Upper lobe of right lung (tissue), 1 donor: ENCODE data around the gene GPAT2. TPM values are rescaled to one million over a fixed set of nuclear protein-coding genes. Genes with fewer than 3 reads are reported as not detected.
"Not testable (repeated sequence)": the region's sequence is repeated elsewhere in the genome, so short reads cannot be mapped to it uniquely, and the experiment has no call there.

Source experiments
- ATAC-seq: fragments of 200-7000 bp; cut with Tn5 transposase; one replicate; pipeline ENCODE4 v1.9.1; 2020; ENCODE audit warnings: mild to moderate bottlenecking, moderate library complexity
- DNase-seq: peaks from one replicate; pipeline ENCODE4 v3.0.0-alpha.2; 2020
- H3K27ac ChIP-seq: fragments of 200-600 bp; one replicate; pipeline ENCODE4 v1.8.0; 2022
- H3K27me3 ChIP-seq: fragments of 200-600 bp; one replicate; pipeline ENCODE4 v1.8.0; 2022; ENCODE audit warnings: mild to moderate bottlenecking
- H3K36me3 ChIP-seq: fragments of 200-600 bp; one replicate; pipeline ENCODE4 v1.8.0; 2022
- H3K4me1 ChIP-seq: fragments of 200-600 bp; one replicate; pipeline ENCODE4 v1.8.0; 2022
- H3K4me3 ChIP-seq: fragments of 200-600 bp; one replicate; pipeline ENCODE4 v1.8.0; 2022; ENCODE audit warnings: mild to moderate bottlenecking
- H3K9me3 ChIP-seq: fragments of 200-600 bp; one replicate; pipeline ENCODE4 v1.8.0; 2022
- intact Hi-C: fragments of 100-400 bp; cut with DNase I; formaldehyde crosslinking; loops from one replicate; pipeline ENCODE4 v1.11.0; 2022
- total RNA-seq: library from RNA; stranded (reverse); fragmentation: NEBNext Ultra II Directional; extraction: Animal tissue kit (Norgen Biotek cat#: 25700); gene quantifications from one replicate; pipeline ENCODE4 v1.2.1, GENCODE V29; 2021
- TF ChIP-seq, protein P1 (sequence below): fragments of 200-600 bp; IDR thresholded peaks from one replicate; pipeline ENCODE4 v1.8.0; 2022; ENCODE audit warnings: antibody characterized with exemption
- donor health status: DM: no; HTN: yes; CAD: no; lungs with severe emphysema.

The GPAT2 gene
- total RNA-seq, 1 donor from 2014 or later, result 3.2 TPM

DNA sequence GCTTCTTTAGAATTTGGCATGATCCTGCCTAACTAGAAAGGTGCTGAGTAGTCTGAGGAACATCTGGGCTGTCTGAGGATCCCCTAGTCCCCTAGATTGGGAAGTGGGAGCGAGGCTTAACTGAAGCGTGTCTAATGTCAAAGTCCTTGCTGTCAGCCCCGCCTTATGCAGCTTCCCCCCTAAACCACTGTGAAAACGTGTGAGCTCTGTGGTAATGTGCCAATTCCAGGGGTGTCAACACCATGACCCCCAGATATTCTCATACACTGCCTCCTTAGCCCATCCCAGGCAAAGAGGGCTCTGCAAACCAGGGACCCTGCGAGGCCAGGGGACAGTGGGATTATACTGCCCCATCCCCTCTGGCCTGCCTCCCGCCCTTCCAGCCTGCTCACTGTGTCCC lies 21.1 kb upstream of the GPAT2 start:
- H3K4me1 ChIP-seq, H3K9me3 ChIP-seq, intact Hi-C loops, ATAC-seq, H3K4me3 ChIP-seq, H3K27me3 ChIP-seq, H3K36me3 ChIP-seq, H3K27ac ChIP-seq, DNase-seq: not testable (repeated sequence)

DNA sequence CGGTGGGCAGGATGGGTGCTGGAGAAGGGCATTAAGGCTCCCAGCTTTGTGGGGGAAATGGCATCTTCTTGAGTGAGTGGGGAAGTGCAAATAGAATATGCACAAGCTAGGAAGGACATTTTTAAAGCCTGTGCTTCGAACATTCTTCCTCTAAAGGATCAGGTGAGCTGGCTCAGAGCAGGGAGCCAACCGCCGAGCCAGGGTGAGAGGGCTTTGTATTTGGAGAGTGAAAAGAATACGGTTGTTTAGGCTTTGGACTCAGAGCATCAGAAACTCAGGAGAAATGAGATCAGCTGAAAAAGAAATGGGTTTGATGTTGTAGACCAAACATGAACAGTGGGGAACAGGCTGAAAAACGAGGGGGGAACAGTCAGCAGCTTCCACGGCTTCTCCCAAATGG lies 19.8 kb upstream of the GPAT2 start:
- H3K4me1 ChIP-seq, ATAC-seq, H3K9me3 ChIP-seq, H3K27ac ChIP-seq, H3K27me3 ChIP-seq, H3K36me3 ChIP-seq, H3K4me3 ChIP-seq, intact Hi-C loops: not testable (repeated sequence)
- peak; percentile 39 for DNase-seq

DNA sequence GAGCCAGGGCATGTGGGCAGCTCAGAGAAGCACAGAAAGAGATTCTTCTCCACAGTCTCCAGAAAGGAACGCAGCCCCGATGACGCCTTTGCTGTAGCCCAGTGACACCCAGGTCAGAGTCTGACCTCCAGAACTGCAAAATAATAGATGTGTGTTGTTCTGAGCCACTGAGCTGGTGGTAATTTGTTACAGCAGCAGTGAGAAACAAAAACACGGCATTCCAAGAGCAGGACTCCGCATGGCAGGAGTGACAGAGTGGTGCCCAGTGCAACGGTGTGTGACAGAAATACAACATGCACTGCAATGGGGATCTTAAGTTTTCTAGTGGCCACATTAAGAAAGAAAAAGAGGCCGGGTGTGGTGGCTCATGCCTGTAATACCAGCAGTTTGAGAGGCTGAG lies 18.7 kb upstream of the GPAT2 start:
- H3K36me3 ChIP-seq, ATAC-seq, H3K27ac ChIP-seq, H3K4me1 ChIP-seq, H3K4me3 ChIP-seq, H3K9me3 ChIP-seq, intact Hi-C loops, H3K27me3 ChIP-seq: not testable (repeated sequence)
- DNase-seq, result peak; percentile 3

GRCh38 chr2:96052632-96053031 lies 17.9 kb upstream of the GPAT2 start:
- H3K27me3 ChIP-seq, ATAC-seq, DNase-seq, H3K27ac ChIP-seq, H3K9me3 ChIP-seq, H3K4me1 ChIP-seq, H3K4me3 ChIP-seq, H3K36me3 ChIP-seq, intact Hi-C loops: not testable (repeated sequence)

- H3K4me3 ChIP-seq, H3K9me3 ChIP-seq, H3K27ac ChIP-seq, DNase-seq, intact Hi-C loops, ATAC-seq, H3K27me3 ChIP-seq, H3K4me1 ChIP-seq, H3K36me3 ChIP-seq: not testable (repeated sequence)
Observed at GRCh38 chr2:96049917-96050262, 15.2 kb upstream of the GPAT2 start.

- intact Hi-C loops, DNase-seq, H3K27ac ChIP-seq, H3K4me3 ChIP-seq, H3K27me3 ChIP-seq, H3K9me3 ChIP-seq, H3K36me3 ChIP-seq, H3K4me1 ChIP-seq: not testable (repeated sequence)
- peak; percentile 41 for ATAC-seq
Observed at GRCh38 chr2:96049049-96049916, 14.6 kb upstream of the GPAT2 start.

DNA sequence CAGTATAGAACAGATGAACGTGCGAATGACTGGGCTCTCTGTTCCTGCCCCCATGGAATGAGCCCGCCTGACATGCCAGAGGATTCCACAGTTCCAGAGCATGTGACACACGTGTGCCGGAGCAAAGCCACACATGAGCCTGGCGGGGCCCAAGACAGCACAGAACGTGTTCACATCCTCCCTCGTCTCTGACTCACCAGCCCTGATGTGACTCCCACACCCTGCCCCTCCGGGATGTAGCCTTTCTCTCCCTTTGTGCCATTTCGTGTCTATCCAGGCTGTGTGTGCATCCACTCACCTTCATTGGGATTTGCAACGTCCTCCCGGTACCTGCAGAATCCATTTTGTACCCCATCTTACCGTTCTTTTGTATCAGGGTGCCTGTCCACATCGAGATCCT lies 838 bp upstream of the GPAT2 start:
- H3K4me1 ChIP-seq, ATAC-seq, H3K4me3 ChIP-seq, H3K36me3 ChIP-seq, DNase-seq, H3K27ac ChIP-seq, H3K27me3 ChIP-seq, H3K9me3 ChIP-seq, intact Hi-C loops: not testable (repeated sequence)

- H3K9me3 ChIP-seq, H3K27me3 ChIP-seq, H3K27ac ChIP-seq, H3K4me1 ChIP-seq, DNase-seq, H3K36me3 ChIP-seq, intact Hi-C loops, H3K4me3 ChIP-seq: not testable (repeated sequence)
- ATAC-seq, result peak; percentile 4
Observed at GRCh38 chr2:96033997-96034396, 719 bp downstream of the GPAT2 start.

DNA sequence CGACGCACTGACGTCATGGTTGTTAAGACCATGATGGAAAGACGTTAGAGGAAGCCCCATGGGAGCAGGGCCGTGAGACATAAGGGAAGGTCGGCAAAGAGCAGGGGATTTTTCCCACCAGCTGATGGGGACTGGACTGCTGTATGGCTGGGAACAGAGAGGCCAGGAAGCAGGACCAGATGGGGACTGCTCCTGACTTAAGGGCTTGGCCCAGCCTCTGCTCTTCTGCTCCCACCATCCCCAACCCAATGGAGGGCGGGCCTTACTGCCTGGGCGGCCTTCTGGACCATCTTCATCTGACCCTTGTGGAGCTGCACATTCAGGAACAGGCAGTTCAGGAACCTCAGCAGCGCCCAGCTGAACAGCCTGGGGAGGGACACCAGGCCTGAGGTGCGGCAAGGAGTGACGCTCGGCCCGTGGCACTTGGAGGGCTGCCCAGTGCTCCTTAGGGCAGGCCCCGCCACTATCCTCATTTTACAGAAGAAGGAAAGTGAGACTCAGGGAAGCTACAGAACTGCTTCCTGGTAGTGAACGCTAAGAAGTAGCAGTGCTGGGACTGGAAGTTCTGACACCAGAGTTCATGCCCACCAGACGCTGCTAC lies 6.9 kb downstream of the GPAT2 start:
- H3K27ac ChIP-seq, H3K4me1 ChIP-seq, H3K27me3 ChIP-seq, H3K9me3 ChIP-seq, ATAC-seq, H3K4me3 ChIP-seq, H3K36me3 ChIP-seq, DNase-seq: not testable (repeated sequence)
- intact Hi-C loops, result loop anchor here (10.0 kb wide), 1 partner anchor 87 kb away; the partner anchor contains the start of gene ADRA2B

- ATAC-seq, H3K4me1 ChIP-seq, H3K9me3 ChIP-seq, H3K4me3 ChIP-seq, H3K27me3 ChIP-seq, H3K36me3 ChIP-seq, H3K27ac ChIP-seq: not testable (repeated sequence)
- intact Hi-C loops, result loop anchor here (10.0 kb wide), 1 partner anchor 89 kb away; the partner anchor contains the start of gene ADRA2B
- peak; percentile 20 for DNase-seq
Observed at GRCh38 chr2:96025755-96026154, 9.0 kb downstream of the GPAT2 start.

- ATAC-seq (no peak), DNase-seq (peak; percentile 27)
- Histone ChIP-seq H3K4me3 (no peak overlapping the region), H3K36me3 (no peaks in the 10 kb centered on the region), H3K27me3 (no peaks in the 10 kb centered on the region), H3K9me3 (no peaks in the 10 kb centered on the region), H3K27ac (no peak overlapping the region), H3K4me1 (no peaks in the 10 kb centered on the region)
- intact Hi-C loops, result loop anchor here (10.0 kb wide), 1 partner anchor 90 kb away; the partner anchor contains the start of gene ADRA2B
- TF ChIP-seq, protein P1, sequence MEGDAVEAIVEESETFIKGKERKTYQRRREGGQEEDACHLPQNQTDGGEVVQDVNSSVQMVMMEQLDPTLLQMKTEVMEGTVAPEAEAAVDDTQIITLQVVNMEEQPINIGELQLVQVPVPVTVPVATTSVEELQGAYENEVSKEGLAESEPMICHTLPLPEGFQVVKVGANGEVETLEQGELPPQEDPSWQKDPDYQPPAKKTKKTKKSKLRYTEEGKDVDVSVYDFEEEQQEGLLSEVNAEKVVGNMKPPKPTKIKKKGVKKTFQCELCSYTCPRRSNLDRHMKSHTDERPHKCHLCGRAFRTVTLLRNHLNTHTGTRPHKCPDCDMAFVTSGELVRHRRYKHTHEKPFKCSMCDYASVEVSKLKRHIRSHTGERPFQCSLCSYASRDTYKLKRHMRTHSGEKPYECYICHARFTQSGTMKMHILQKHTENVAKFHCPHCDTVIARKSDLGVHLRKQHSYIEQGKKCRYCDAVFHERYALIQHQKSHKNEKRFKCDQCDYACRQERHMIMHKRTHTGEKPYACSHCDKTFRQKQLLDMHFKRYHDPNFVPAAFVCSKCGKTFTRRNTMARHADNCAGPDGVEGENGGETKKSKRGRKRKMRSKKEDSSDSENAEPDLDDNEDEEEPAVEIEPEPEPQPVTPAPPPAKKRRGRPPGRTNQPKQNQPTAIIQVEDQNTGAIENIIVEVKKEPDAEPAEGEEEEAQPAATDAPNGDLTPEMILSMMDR, result no peak
Observed at GRCh38 chr2:96025194-96025492, 9.6 kb downstream of the GPAT2 start.
